GM12878 (cell line): ENCODE results near the gene PIF1.

Experiments used
- BCL3 ChIP-seq: IDR thresholded peaks from 2 replicates; pipeline ENCODE4 v1.6.1; 2011; ENCODE audit warnings: borderline replicate concordance, low read depth, mild to moderate bottlenecking, moderate library complexity, low read length; ENCODE audit not compliant: insufficient read depth, poor library complexity, severe bottlenecking
- CTCF ChIP-seq, 3 experiments: IDR thresholded peaks in 2 of 3; conservative IDR thresholded peaks in 1 of 3; 2 replicates each; pipeline ENCODE4 v1.5.1; 2011; ENCODE audit warnings: low read depth in 3 of 3, low read length in 3 of 3, mild to moderate bottlenecking in 3 of 3, control low read depth in 2 of 3, moderate library complexity in 2 of 3, inconsistent platforms in 1 of 3, mixed read lengths in 1 of 3; ENCODE audit not compliant: control insufficient read depth in 2 of 3, insufficient read depth in 1 of 3; ENCODE audit errors: extremely low read depth in 1 of 3
- TF ChIP-seq, protein P1 (sequence below): fragments of 450-650 bp; formaldehyde crosslinking; IDR thresholded peaks from 2 replicates; pipeline ENCODE4 v1.4.0; 2020; ENCODE audit warnings: mild to moderate bottlenecking, moderate library complexity

DNA sequence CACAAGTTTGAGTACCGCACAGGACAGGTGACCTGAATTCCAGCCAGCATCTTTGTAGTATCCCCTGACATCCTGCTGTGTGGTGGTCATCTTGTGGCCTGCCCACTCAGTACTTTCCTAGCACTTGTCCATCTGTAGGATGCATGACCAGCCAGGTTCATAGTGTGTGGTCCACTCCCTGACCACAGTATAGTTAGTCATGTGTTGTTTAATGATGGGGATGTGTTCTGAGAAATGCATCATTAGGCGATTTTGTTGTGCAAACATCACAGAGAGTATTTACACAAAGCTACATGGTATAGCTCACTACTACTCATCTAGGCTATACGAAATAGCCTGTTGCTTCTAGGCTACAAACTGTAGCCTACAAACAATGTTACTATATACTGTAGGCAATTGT, 33.2 kb downstream of the PIF1 start:
- TF ChIP-seq BCL3 (no peak), CTCF (IDR thresholded peaks at IDR 0.05 in 2 of 3, conservative IDR thresholded peaks at IDR 0.05 in 1 of 3; ENCODE audit: control insufficient read depth in 2 of 3, extremely low read depth in 1 of 3, insufficient read depth in 1 of 3, low read depth in 3 of 3, low read length in 3 of 3) (no peak)
- TF ChIP-seq, protein P1, sequence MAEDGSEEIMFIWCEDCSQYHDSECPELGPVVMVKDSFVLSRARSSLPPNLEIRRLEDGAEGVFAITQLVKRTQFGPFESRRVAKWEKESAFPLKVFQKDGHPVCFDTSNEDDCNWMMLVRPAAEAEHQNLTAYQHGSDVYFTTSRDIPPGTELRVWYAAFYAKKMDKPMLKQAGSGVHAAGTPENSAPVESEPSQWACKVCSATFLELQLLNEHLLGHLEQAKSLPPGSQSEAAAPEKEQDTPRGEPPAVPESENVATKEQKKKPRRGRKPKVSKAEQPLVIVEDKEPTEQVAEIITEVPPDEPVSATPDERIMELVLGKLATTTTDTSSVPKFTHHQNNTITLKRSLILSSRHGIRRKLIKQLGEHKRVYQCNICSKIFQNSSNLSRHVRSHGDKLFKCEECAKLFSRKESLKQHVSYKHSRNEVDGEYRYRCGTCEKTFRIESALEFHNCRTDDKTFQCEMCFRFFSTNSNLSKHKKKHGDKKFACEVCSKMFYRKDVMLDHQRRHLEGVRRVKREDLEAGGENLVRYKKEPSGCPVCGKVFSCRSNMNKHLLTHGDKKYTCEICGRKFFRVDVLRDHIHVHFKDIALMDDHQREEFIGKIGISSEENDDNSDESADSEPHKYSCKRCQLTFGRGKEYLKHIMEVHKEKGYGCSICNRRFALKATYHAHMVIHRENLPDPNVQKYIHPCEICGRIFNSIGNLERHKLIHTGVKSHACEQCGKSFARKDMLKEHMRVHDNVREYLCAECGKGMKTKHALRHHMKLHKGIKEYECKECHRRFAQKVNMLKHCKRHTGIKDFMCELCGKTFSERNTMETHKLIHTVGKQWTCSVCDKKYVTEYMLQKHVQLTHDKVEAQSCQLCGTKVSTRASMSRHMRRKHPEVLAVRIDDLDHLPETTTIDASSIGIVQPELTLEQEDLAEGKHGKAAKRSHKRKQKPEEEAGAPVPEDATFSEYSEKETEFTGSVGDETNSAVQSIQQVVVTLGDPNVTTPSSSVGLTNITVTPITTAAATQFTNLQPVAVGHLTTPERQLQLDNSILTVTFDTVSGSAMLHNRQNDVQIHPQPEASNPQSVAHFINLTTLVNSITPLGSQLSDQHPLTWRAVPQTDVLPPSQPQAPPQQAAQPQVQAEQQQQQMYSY (CRISPR knock-in tag): no peak
